Measurements from ENCODE around the gene LRP4.
A peak's percentile ranks its signal among the peaks of the same experiment; 100 is the strongest.
"Not testable (repeated sequence)": the region's sequence is repeated elsewhere in the genome, so short reads cannot be mapped to it uniquely, and the experiment has no call there.

Gene LRP4

GRCh38 chr11:46918083-46918787, at the start of gene LRP4:
LRP4 (minus strand) TSS chr11:46918550; CDS start chr11:46918379, 171 bp downstream.
- peak; percentile 73 for DNase-seq (ENCODE audit: low spot score)

GRCh38 chr11:46967962-46968361, 49.6 kb upstream of the LRP4 start:
- no peak for DNase-seq (ENCODE audit: low spot score)

GRCh38 chr11:46966773-46967172, 48.4 kb upstream of the LRP4 start:
- DNase-seq (ENCODE audit: low spot score) = no peak

GRCh38 chr11:46963844-46964243, 45.5 kb upstream of the LRP4 start:
- no peak for DNase-seq (ENCODE audit: low spot score)

GRCh38 chr11:46961886-46962285, 43.5 kb upstream of the LRP4 start:
- not testable (repeated sequence) for DNase-seq (ENCODE audit: low spot score)

GRCh38 chr11:46961041-46961440, 42.7 kb upstream of the LRP4 start:
- DNase-seq (ENCODE audit: low spot score) = no peak

GRCh38 chr11:46958777-46959176, 40.4 kb upstream of the LRP4 start:
- DNase-seq (ENCODE audit: low spot score) = no peak

- DNase-seq (ENCODE audit: low spot score) = no peak
These were observed 34.7 kb upstream of the LRP4 start for GRCh38 chr11:46953093-46953492.

GRCh38 chr11:46952553-46952952, 34.2 kb upstream of the LRP4 start:
- DNase-seq (ENCODE audit: low spot score) = no peak

- DNase-seq (ENCODE audit: low spot score) = no peak
These were observed 33.5 kb upstream of the LRP4 start for GRCh38 chr11:46951864-46952263.

GRCh38 chr11:46949297-46949696, 30.9 kb upstream of the LRP4 start:
- no peak for DNase-seq (ENCODE audit: low spot score)

GRCh38 chr11:46948378-46949131, 30.2 kb upstream of the LRP4 start:
- no peak for DNase-seq (ENCODE audit: low spot score)

GRCh38 chr11:46947399-46948077, 29.2 kb upstream of the LRP4 start:
- DNase-seq (ENCODE audit: low spot score) = no peak

- DNase-seq (ENCODE audit: low spot score) = no peak
These were observed 26.2 kb upstream of the LRP4 start for GRCh38 chr11:46944356-46945075.

GRCh38 chr11:46942172-46942571, 23.8 kb upstream of the LRP4 start:
- no peak for DNase-seq (ENCODE audit: low spot score)

- DNase-seq (ENCODE audit: low spot score) = peak; percentile 96
These were observed 18.1 kb upstream of the LRP4 start, which contains the start of gene CSTPP1 for GRCh38 chr11:46936138-46937110. CSTPP1 (plus strand) TSS chr11:46936761; CDS start chr11:46936806, 45 bp downstream.

GRCh38 chr11:46930089-46930488, 11.7 kb upstream of the LRP4 start:
- DNase-seq (ENCODE audit: low spot score) = no peak

GRCh38 chr11:46928701-46929100, 10.4 kb upstream of the LRP4 start:
- not testable (repeated sequence) for DNase-seq (ENCODE audit: low spot score)

GRCh38 chr11:46927928-46928327, 9.6 kb upstream of the LRP4 start:
- DNase-seq (ENCODE audit: low spot score) = not testable (repeated sequence)

GRCh38 chr11:46920755-46921154, 2.4 kb upstream of the LRP4 start:
- DNase-seq (ENCODE audit: low spot score) = no peak
